HUES48 (cell line): ENCODE results near the gene GIGYF2.
A peak's percentile ranks its signal among the peaks of the same experiment; 100 is the strongest.

ENCODE experiments used
- H3K27ac ChIP-seq: one replicate; pipeline ENCODE4 v1.7.0; 2013; ENCODE audit warnings: low read depth, low read length, inconsistent platforms
- H3K27me3 ChIP-seq: 2 replicates; pipeline ENCODE4 v1.6.1; 2013; ENCODE audit warnings: mild to moderate bottlenecking, low read length; ENCODE audit not compliant: control insufficient read depth, insufficient read depth
- H3K36me3 ChIP-seq: 2 replicates; pipeline ENCODE4 v1.6.1; 2013; ENCODE audit warnings: low read length; ENCODE audit not compliant: control insufficient read depth, insufficient read depth
- H3K4me1 ChIP-seq: 2 replicates; pipeline ENCODE4 v1.6.1; 2013; ENCODE audit warnings: mild to moderate bottlenecking, low read length; ENCODE audit not compliant: control insufficient read depth, insufficient read depth
- H3K4me3 ChIP-seq: 2 replicates; pipeline ENCODE4 v1.5.1; 2013; ENCODE audit warnings: mild to moderate bottlenecking, low read depth, low read length
- H3K9ac ChIP-seq: 2 replicates; pipeline ENCODE4 v1.6.1; 2013; ENCODE audit warnings: mild to moderate bottlenecking, low read depth, low read length, moderate library complexity
- H3K9me3 ChIP-seq: 2 replicates; pipeline ENCODE4 v1.6.1; 2013; ENCODE audit warnings: low read length; ENCODE audit not compliant: control insufficient read depth, insufficient read depth

The GIGYF2 gene

GRCh38 chr2:232873292-232873908 is 176.3 kb downstream of the GIGYF2 start:
- no peak overlapping the region for H3K4me3 ChIP-seq
- H3K27ac ChIP-seq: no peak overlapping the region
- H3K9ac ChIP-seq: no peak overlapping the region
- peaks cover 29% of the 10 kb centered on the region for H3K27me3 ChIP-seq
- no peaks in the 10 kb centered on the region for H3K36me3 ChIP-seq
- H3K9me3 ChIP-seq: no peaks in the 10 kb centered on the region
- H3K4me1 ChIP-seq: no peaks in the 10 kb centered on the region

GRCh38 chr2:232873909-232874641 is 176.9 kb downstream of the GIGYF2 start:
- H3K9ac ChIP-seq: no peak overlapping the region
- H3K9me3 ChIP-seq: no peaks in the 10 kb centered on the region
- H3K27ac ChIP-seq: no peak overlapping the region
- H3K36me3 ChIP-seq: no peaks in the 10 kb centered on the region
- peaks cover 31% of the 10 kb centered on the region for H3K27me3 ChIP-seq
- no peak overlapping the region for H3K4me3 ChIP-seq
- H3K4me1 ChIP-seq: no peaks in the 10 kb centered on the region

DNA sequence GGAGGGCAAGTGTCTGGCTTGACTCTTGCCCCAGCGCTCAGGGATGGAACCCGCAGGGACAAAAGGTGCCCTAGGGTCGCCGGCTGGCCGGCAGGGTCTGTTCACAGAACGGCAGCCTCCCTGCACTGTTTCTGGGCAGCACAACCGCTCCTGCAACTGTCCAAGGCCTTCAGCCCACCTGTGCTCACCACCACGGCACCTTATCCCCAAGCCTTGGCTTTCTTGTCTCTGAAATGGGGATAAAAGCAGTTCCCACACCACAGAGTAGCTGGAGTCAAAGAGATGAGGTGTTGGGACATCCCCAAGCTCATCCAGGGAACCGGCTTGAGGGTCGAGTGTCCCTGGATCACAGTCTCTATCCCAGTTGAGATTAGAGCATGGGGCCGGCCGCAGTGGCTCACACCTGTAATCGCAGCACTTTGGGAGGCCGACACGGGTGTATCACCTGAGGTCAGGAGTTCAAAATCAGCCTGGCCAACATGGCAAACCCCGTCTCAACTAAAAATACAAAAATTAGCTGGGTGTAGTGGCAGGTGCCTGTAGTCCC is 177.6 kb downstream of the GIGYF2 start:
- peaks cover 31% of the 10 kb centered on the region for H3K27me3 ChIP-seq
- no peaks in the 10 kb centered on the region for H3K9me3 ChIP-seq
- H3K36me3 ChIP-seq: no peaks in the 10 kb centered on the region
- no peak overlapping the region for H3K9ac ChIP-seq
- H3K27ac ChIP-seq: no peak overlapping the region
- H3K4me3 ChIP-seq: no peak overlapping the region
- no peaks in the 10 kb centered on the region for H3K4me1 ChIP-seq

DNA sequence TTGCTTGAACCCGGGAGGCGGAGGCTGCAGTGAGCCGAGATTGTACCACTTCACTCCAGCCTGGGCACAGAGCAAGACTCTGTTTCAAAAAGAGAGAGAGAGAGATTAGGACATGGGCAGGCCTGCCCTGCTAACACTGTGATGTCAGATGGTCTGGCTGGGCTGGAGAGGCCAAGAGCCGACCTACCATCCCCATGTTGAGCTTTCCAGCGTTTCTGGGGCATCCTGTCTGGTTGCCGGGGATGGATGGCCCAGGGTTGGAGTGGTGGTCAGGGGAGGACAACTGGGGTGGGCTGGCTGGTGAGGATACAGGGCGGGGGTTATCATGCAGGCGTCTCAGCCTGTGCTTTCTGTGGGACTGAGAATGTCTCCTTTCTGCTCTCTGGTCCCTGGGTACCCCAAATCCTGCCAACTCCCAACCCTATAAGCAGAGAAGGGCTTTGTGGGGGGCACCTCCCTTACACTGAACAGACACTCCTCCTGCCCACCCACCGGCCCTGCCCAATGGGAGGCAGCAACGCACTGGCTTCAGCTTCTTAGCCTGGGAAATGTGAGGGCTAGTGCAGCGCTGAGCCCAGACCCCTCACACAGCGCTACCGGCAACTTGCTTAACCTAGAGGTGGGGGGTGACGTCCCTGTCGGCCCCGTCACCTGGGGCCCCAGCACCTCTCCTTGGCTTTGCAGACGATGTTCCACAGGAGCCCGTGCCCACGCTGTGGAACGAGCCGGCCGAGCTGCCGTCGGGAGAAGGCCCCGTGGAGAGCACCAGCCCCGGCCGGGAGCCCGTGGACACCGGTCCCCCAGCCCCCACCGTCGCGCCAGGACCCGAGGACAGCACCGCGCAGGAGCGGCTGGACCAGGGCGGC is 178.4 kb downstream of the GIGYF2 start:
- Histone ChIP-seq H3K9ac (no peak overlapping the region), H3K9me3 (no peaks in the 10 kb centered on the region), H3K27me3 (peaks cover 31% of the 10 kb centered on the region), H3K27ac (no peak overlapping the region), H3K36me3 (no peaks in the 10 kb centered on the region), H3K4me1 (no peaks in the 10 kb centered on the region), H3K4me3 (peak overlapping the region; percentile 56)

DNA sequence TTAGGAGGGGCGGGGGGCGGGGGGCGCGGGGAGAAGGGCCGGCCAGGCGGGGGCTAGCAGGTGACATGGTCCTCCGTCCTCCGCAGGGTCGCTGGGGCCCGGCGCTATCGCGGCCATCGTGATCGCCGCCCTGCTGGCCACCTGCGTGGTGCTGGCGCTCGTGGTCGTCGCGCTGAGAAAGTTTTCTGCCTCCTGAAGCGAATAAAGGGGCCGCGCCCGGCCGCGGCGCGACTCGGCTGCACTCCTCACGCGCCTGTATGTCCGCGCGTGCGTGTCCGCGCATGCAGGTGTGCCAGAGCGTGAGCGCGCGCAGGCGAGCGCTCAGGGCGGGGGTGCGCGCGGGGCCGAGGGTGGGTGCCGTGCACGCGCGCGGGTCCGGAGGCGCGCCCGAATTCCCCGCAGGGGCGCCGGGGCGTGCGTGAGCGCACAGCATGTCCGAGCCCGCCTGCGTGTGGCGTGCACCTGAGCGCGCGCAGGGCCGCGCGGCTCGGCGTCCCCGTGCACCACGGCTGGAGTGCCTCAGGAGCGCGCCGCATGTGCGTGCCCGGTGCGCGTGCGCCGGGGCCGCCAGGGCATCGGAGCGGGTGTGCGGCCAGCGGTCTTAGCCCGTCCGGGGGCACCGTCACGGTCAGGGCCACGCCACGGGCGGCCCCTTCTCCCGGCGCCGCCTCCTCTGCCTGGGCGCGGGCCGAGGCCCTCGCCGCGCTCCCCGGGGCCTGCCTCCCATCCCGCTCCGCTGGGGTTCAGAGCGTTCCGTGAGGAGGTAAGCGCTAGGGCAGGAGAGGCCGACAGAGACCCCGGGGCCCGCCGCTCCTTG is 179.2 kb downstream of the GIGYF2 start:
- no peaks in the 10 kb centered on the region for H3K36me3 ChIP-seq
- H3K4me3 ChIP-seq: peak overlapping the region; percentile 65
- no peaks in the 10 kb centered on the region for H3K4me1 ChIP-seq
- H3K9me3 ChIP-seq: no peaks in the 10 kb centered on the region
- peak overlapping the region; percentile 12; the same call in 1 of the 2 replicates for H3K9ac ChIP-seq
- peaks cover 31% of the 10 kb centered on the region for H3K27me3 ChIP-seq
- no peak overlapping the region for H3K27ac ChIP-seq

DNA sequence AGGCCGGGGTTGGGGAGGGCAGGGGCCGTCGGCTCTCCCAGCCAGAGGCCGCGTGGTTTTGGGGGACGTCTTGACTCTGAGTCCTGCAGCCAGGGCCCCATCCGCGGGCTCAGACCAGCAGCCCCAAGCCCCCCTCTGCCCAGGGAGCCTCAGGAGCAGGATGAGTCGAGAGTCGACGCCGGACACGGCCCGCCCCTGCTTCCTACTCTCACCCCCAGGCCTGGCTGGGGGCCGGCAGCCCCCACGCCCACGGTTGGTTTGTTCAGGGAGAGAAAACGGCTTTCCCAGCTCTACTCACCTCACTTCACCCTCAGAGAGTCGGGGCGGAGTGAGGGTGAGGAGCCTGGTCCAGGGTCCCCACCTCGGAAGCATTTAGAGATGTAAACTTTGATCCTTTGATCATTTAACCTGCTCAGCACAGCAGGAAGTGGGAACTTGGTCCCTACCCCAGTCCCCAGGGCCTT is 179.9 kb downstream of the GIGYF2 start:
- no peak overlapping the region; the same call in 1 of the 2 replicates for H3K9ac ChIP-seq

GRCh38 chr2:232877940-232878511 is 180.9 kb downstream of the GIGYF2 start:
- H3K4me3 ChIP-seq: no peak overlapping the region

More for the DNA sequence above, 179.9 kb downstream of the GIGYF2 start:
- H3K9me3 ChIP-seq: no peaks in the 10 kb centered on the region
- peak overlapping the region; percentile 65; the same call in 1 of the 2 replicates for H3K4me3 ChIP-seq
- H3K4me1 ChIP-seq: no peaks in the 10 kb centered on the region
- H3K27me3 ChIP-seq: peaks cover 31% of the 10 kb centered on the region
- H3K27ac ChIP-seq: no peak overlapping the region
- no peaks in the 10 kb centered on the region for H3K36me3 ChIP-seq

GRCh38 chr2:232878855-232879617 is 181.9 kb downstream of the GIGYF2 start:
- H3K4me3 ChIP-seq: no peak overlapping the region

More at GRCh38 chr2:232877940-232878511, 180.9 kb downstream of the GIGYF2 start:
- H3K4me1 ChIP-seq: no peaks in the 10 kb centered on the region
- H3K9me3 ChIP-seq: no peaks in the 10 kb centered on the region
- H3K27ac ChIP-seq: no peak overlapping the region
- H3K36me3 ChIP-seq: no peaks in the 10 kb centered on the region
- no peak overlapping the region for H3K9ac ChIP-seq
- peaks cover 31% of the 10 kb centered on the region for H3K27me3 ChIP-seq

DNA sequence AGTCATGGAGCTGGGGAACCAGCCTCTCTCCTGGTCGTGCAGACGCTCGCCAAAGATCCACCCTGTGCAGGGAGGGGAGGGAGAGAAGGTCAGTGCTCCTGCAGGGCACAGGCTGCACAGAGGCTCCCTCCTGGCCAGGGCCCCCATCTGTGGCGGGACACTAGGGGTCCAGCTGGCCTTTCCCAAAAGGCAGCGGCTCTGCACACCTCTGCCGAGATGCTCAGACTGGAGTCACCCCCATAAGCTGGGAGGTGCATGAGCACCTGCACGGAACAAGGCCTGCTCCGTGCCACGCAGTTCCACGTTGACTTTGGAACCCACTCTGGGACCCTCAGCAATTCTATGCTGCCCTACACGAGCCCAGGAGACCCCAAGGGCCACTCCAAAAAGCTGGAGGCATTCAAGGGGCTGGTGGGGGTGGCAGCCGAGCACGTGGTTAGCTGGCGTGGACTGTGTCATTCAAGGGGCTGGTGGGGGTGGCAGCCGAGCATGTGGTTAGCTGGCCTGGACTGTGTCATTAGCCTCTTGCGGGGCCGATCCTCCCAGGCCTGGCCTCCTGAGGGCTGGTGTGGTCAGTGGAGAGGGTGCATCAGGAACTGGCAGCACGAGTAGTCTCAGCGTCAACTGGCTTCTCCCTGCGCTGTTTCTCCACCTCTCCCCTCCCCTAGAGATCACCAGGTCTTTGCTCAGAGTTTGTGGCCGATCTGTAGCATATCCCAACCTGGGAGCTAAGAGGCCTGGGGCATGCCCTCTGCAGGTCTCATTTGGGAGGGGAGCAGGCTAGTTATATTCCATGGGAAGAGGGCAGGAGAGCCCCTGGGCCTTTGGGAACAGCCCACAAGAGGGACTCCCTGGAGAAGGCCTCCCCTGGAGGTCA is 182.7 kb downstream of the GIGYF2 start:
- Histone ChIP-seq H3K4me1 (no peaks in the 10 kb centered on the region), H3K9ac (no peak overlapping the region), H3K36me3 (no peaks in the 10 kb centered on the region), H3K4me3 (no peak overlapping the region), H3K9me3 (no peaks in the 10 kb centered on the region), H3K27me3 (peaks cover 31% of the 10 kb centered on the region), H3K27ac (no peak overlapping the region)

More at GRCh38 chr2:232878855-232879617, 181.9 kb downstream of the GIGYF2 start:
- Histone ChIP-seq H3K27me3 (peaks cover 31% of the 10 kb centered on the region), H3K9me3 (no peaks in the 10 kb centered on the region), H3K36me3 (no peaks in the 10 kb centered on the region), H3K4me1 (no peaks in the 10 kb centered on the region), H3K27ac (no peak overlapping the region), H3K9ac (no peak overlapping the region)
